ENCODE measurements around the gene ADAMTS6.

GRCh38 chr5:65324226-65324625 is 157.5 kb downstream of the ADAMTS6 start:
- TF ChIP-seq CTCF (IDR thresholded peaks at IDR 0.05) = no peak
- TF ChIP-seq POLR2A (IDR thresholded peaks at IDR 0.05) = no peak

All from heart left ventricle (tissue), 13 donors.